ENCODE data around the gene NR2F2.

The NR2F2 gene

GRCh38 chr15:96311256-96311955 is 19.1 kb upstream of the NR2F2 start:
- Mint-ChIP-seq H3K27me3 (peaks cover 32% of the 10 kb centered on the region), H3K4me3 (no peak overlapping the region), H3K4me1 (no peaks in the 10 kb centered on the region), H3K36me3 (no peaks in the 10 kb centered on the region), H3K9me3 (no peaks in the 10 kb centered on the region), H3K27ac (no peak overlapping the region)

DNA sequence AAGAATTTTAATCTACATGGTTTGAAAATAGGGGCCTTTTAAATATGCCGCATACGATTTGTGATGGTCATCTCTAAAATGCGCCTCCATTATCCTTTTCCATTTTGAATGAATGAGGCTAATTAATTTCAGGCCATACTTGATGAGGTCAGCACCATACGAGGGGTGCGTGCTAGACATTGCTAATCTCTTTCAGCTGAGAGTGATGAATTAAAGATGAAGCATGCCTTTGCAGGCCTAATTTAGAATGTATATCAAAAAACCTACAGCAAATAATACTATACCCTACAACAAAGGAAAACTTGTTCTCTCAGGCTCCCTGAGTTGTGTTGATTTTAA is 18.6 kb upstream of the NR2F2 start:
- Mint-ChIP-seq H3K27me3 (peaks cover 36% of the 10 kb centered on the region), H3K4me3 (no peak overlapping the region), H3K4me1 (no peaks in the 10 kb centered on the region), H3K36me3 (no peaks in the 10 kb centered on the region), H3K9me3 (no peaks in the 10 kb centered on the region), H3K27ac (no peak overlapping the region)

DNA sequence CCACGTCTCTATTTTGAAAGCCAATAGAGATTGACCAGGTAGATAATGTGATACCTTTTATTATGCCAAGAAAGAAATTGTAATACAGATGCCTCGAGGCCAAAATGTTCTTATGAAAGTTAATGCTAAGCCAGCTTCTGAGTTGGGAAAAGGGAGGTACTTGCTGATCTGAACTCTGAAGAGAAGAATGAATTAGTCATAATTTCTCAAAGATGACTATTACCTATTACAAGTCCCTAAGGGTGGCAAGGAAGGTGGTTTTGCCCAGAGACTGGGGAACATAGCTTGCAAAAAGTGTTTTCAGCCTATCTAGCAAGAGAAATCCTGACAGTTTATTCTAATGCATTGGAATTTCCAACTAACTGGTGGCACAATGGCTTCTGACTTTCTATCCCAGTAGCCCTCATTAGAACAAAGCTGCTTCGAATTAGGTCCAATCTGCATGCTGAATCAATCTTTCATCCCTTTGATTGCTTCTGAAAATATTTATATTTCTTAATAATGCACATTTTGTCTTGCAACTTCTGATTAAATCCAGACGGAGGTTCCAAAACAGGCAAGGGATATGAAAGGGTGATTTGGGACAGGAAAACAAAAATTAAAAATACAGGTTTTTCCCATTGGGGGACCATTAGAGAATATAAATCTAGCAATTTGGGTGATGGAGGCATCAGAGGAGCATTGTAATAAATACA is 17.7 kb upstream of the NR2F2 start:
- Mint-ChIP-seq H3K27ac (no peak overlapping the region), H3K4me3 (no peak overlapping the region), H3K4me1 (no peaks in the 10 kb centered on the region), H3K9me3 (no peaks in the 10 kb centered on the region), H3K27me3 (peaks cover 38% of the 10 kb centered on the region), H3K36me3 (no peaks in the 10 kb centered on the region)

- peaks cover 38% of the 10 kb centered on the region for H3K27me3 Mint-ChIP-seq
- H3K4me1 Mint-ChIP-seq, result no peaks in the 10 kb centered on the region
- no peak overlapping the region for H3K27ac Mint-ChIP-seq
- no peaks in the 10 kb centered on the region for H3K9me3 Mint-ChIP-seq
- H3K4me3 Mint-ChIP-seq, result no peak overlapping the region
- H3K36me3 Mint-ChIP-seq, result no peaks in the 10 kb centered on the region
These were observed 16.0 kb upstream of the NR2F2 start for GRCh38 chr15:96314518-96314917.

DNA sequence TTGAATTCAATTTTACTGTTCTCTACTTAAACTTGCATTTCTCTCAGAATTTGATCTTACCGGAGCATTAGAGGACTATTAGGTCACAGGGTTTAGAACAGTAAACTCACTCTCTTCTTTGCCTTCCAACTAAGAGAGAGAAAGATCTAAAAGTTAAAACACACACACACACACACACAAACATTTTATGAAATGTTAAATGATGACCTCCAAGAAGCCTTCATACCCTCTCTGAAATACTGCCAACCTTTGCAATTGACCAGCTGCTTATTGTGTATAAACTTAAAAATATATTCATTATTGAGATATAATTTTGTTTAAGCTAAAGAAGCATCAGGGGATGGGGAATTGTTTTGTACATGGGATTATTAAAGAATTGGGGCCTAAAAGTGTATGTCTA is 15.5 kb upstream of the NR2F2 start:
- Mint-ChIP-seq H3K4me3 (no peak overlapping the region), H3K36me3 (no peaks in the 10 kb centered on the region), H3K4me1 (no peaks in the 10 kb centered on the region), H3K27me3 (peaks cover 36% of the 10 kb centered on the region), H3K9me3 (no peaks in the 10 kb centered on the region), H3K27ac (no peak overlapping the region)

- H3K9me3 Mint-ChIP-seq, result no peaks in the 10 kb centered on the region
- H3K27ac Mint-ChIP-seq, result no peak overlapping the region
- peaks cover 42% of the 10 kb centered on the region for H3K27me3 Mint-ChIP-seq
- H3K36me3 Mint-ChIP-seq, result no peaks in the 10 kb centered on the region
- H3K4me3 Mint-ChIP-seq, result no peak overlapping the region
- no peaks in the 10 kb centered on the region for H3K4me1 Mint-ChIP-seq
These were observed 13.4 kb upstream of the NR2F2 start for GRCh38 chr15:96316953-96317629.

- Mint-ChIP-seq H3K27ac (no peak overlapping the region), H3K9me3 (peaks cover 5% of the 10 kb centered on the region), H3K36me3 (peaks cover 1% of the 10 kb centered on the region), H3K27me3 (peaks cover 50% of the 10 kb centered on the region), H3K4me3 (no peak overlapping the region), H3K4me1 (peaks cover 3% of the 10 kb centered on the region)
These were observed 10.4 kb upstream of the NR2F2 start for GRCh38 chr15:96320107-96320506.

DNA sequence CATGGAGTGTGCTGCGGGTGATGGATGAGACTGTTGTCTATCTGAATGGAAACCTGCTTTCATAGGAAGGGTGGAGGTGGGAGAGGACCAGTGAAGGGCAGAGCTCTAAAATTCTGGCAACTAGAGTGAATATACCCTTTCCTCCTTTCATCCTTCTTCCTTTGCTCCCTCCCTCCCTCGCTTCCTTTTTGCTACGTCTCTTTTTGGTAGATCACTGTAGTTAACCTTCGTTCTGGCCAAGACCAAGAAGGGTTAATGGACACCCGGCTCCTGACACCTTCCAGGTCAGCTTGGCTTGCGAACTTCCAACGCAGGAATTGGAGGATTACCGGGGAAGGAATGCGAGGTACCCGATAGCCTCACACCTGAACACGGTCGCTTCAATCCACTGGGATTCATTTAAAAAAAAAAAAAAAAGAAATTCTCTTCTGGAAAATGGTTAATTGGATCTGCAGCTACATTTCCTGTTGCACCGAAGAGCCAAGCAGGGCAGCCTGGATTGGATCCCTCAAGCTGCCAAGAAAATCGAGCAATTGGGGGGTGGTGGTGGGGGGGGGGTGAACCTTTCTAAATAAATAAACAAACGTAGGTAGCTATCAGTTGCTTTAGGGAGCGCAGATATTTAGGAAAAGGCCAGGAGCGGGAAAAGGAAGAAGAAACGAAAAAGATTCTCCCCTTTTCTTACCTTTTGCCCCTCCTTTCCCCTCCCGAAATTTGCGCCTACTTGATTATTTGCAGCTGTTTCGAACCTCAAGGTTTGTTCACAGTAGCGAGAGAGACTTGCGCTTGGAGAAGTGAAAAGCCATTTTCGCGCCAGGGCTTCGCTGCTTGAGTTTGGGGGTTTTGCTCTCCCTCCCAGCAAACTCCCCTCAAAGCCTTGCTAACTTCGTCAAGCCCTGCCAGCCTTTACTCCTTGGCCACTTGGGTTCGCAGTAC is 9.5 kb upstream of the NR2F2 start:
- Mint-ChIP-seq H3K27ac (no peak overlapping the region), H3K4me3 (no peak overlapping the region), H3K36me3 (peaks cover 1% of the 10 kb centered on the region), H3K4me1 (peaks cover 3% of the 10 kb centered on the region), H3K9me3 (peaks cover 5% of the 10 kb centered on the region), H3K27me3 (peaks cover 53% of the 10 kb centered on the region)

GRCh38 chr15:96321639-96322535 is 8.6 kb upstream of the NR2F2 start:
- peaks cover 5% of the 10 kb centered on the region for H3K9me3 Mint-ChIP-seq
- H3K27ac Mint-ChIP-seq, result no peak overlapping the region
- no peak overlapping the region for H3K4me3 Mint-ChIP-seq
- peaks cover 57% of the 10 kb centered on the region for H3K27me3 Mint-ChIP-seq
- H3K36me3 Mint-ChIP-seq, result peaks cover 1% of the 10 kb centered on the region
- peaks cover 3% of the 10 kb centered on the region for H3K4me1 Mint-ChIP-seq

- no peak overlapping the region for H3K27ac Mint-ChIP-seq
- peaks cover 5% of the 10 kb centered on the region for H3K9me3 Mint-ChIP-seq
- peaks cover 1% of the 10 kb centered on the region for H3K36me3 Mint-ChIP-seq
- H3K4me3 Mint-ChIP-seq, result no peak overlapping the region
- H3K27me3 Mint-ChIP-seq, result peaks cover 58% of the 10 kb centered on the region
- peaks cover 3% of the 10 kb centered on the region for H3K4me1 Mint-ChIP-seq
These were observed 7.8 kb upstream of the NR2F2 start for GRCh38 chr15:96322536-96323318.

- H3K36me3 Mint-ChIP-seq, result peaks cover 1% of the 10 kb centered on the region
- peaks cover 9% of the 10 kb centered on the region for H3K9me3 Mint-ChIP-seq
- no peak overlapping the region for H3K4me3 Mint-ChIP-seq
- peaks cover 3% of the 10 kb centered on the region for H3K4me1 Mint-ChIP-seq
- H3K27ac Mint-ChIP-seq, result no peak overlapping the region
- peaks cover 64% of the 10 kb centered on the region for H3K27me3 Mint-ChIP-seq
These were observed 7.0 kb upstream of the NR2F2 start for GRCh38 chr15:96323319-96324145.

DNA sequence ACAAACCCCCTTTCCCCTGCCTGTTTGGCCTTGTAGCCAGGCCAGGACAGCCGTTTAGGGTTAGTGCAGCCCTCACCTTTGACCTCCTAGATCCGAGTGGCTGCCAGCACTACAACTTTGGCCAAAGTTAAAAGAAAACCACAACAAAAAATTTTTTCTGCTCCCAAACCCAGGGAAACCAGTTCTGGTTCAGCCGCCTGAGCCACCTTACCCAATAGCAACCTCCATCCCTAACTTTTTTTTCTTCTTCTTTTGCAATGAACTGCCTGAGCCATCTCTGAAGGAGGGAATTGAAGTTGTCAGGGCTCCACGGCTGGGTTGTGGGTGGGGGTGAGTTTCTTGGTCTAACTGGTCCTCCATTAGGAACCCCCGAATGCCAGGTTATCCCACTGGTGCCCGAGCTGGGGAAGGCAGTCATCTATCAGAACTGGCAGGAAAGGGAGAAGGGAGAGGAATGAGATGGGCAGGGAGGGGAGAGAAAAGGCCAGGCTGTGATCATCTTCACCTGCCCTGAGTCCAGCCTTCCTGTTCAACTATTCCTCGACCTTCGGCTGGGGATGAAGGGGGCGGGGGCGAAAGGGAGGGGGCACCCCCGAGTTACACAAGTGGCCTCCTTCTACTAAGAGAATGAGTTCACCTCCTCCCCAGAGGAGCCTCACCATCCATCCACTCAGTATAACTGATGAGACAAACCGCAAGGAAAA is 6.2 kb upstream of the NR2F2 start:
- Mint-ChIP-seq H3K4me3 (no peak overlapping the region), H3K27me3 (peaks cover 70% of the 10 kb centered on the region), H3K36me3 (peaks cover 1% of the 10 kb centered on the region), H3K4me1 (peaks cover 3% of the 10 kb centered on the region), H3K9me3 (peaks cover 16% of the 10 kb centered on the region), H3K27ac (no peak overlapping the region)
